IPS-18a (cell line): ENCODE results near the gene CYP27C1.
"Not testable (repeated sequence)": the region's sequence is repeated elsewhere in the genome, so short reads cannot be mapped to it uniquely, and the experiment has no call there.

Experiments used
- H3K27ac ChIP-seq: one replicate; pipeline ENCODE4 v1.5.1; 2013; ENCODE audit warnings: low read length
- H3K27me3 ChIP-seq: one replicate; pipeline ENCODE4 v1.6.1; 2013; ENCODE audit warnings: mild to moderate bottlenecking, low read length; ENCODE audit not compliant: control insufficient read depth, insufficient read depth
- H3K36me3 ChIP-seq: one replicate; pipeline ENCODE4 v1.6.1; 2013; ENCODE audit warnings: low read depth, low read length; ENCODE audit not compliant: control insufficient read depth
- H3K4me1 ChIP-seq: one replicate; pipeline ENCODE4 v1.6.1; 2013; ENCODE audit warnings: low read depth, low read length; ENCODE audit not compliant: control insufficient read depth
- H3K4me3 ChIP-seq: one replicate; pipeline ENCODE4 v1.5.1; 2013; ENCODE audit warnings: low read length
- H3K9ac ChIP-seq: one replicate; pipeline ENCODE4 v1.6.1; 2013; ENCODE audit warnings: mild to moderate bottlenecking, low read length, moderate library complexity
- H3K9me3 ChIP-seq: one replicate; pipeline ENCODE4 v1.6.1; 2013; ENCODE audit warnings: low read depth, low read length; ENCODE audit not compliant: control insufficient read depth

CYP27C1 gene

GRCh38 chr2:127164761-127165538 is 55.1 kb downstream of the CYP27C1 start:
- Histone ChIP-seq H3K9me3 (no peaks in the 10 kb centered on the region), H3K4me1 (peaks cover 4% of the 10 kb centered on the region), H3K36me3 (no peaks in the 10 kb centered on the region), H3K9ac (no peak overlapping the region), H3K4me3 (no peak overlapping the region), H3K27me3 (no peaks in the 10 kb centered on the region), H3K27ac (no peak overlapping the region)

GRCh38 chr2:127163921-127164320 is 56.2 kb downstream of the CYP27C1 start:
- Histone ChIP-seq H3K9ac (no peak overlapping the region), H3K9me3 (no peaks in the 10 kb centered on the region), H3K36me3 (no peaks in the 10 kb centered on the region), H3K4me3 (no peak overlapping the region), H3K4me1 (peaks cover 4% of the 10 kb centered on the region), H3K27ac (no peak overlapping the region), H3K27me3 (no peaks in the 10 kb centered on the region)

GRCh38 chr2:127163090-127163406 is 57.1 kb downstream of the CYP27C1 start:
- H3K4me3 ChIP-seq, H3K27me3 ChIP-seq, H3K27ac ChIP-seq, H3K9ac ChIP-seq, H3K4me1 ChIP-seq, H3K36me3 ChIP-seq, H3K9me3 ChIP-seq: not testable (repeated sequence)

DNA sequence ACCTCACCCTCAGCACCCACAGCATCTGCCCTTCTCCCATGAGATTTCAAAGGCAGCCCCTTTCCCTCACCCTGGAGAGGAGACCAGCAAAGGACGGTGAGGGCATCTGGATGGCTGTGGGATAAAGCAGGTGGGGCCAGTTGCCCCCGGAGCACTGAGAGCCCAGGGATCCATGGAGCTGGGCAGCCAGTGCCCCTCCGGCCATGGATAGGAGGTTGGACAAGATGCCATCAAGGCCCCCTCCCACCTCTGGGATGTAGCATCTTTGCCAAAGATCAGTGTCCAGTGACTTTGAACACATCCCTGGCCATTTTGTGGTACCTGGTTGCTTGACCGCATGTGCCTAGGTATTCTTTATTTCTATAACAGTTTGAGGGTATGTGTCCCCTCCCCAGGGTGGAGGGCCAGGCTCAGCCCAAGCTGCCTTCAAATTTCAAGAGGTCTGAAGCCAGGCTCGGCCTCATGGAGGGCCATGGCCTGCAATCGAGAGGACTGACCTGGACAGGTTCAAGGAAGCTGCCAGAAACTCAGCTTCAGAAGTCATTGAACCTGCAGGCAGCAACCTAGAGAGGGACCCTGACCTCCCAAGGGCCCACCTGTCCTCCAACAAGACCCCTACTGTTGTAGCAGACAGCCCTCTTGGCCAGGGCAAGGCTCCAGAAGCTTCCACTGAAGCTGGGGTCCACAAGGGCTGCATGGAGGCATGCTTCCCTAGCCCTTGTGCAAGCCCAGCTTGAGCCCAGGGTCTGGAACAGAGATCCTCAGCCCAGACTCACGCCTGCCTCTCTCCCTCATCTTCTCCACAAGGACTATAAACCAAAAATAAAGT is 57.6 kb downstream of the CYP27C1 start:
- H3K36me3 ChIP-seq, result no peaks in the 10 kb centered on the region
- no peak overlapping the region for H3K4me3 ChIP-seq
- H3K9ac ChIP-seq, result no peak overlapping the region
- no peaks in the 10 kb centered on the region for H3K9me3 ChIP-seq
- peaks cover 10% of the 10 kb centered on the region for H3K4me1 ChIP-seq
- no peak overlapping the region for H3K27ac ChIP-seq
- no peaks in the 10 kb centered on the region for H3K27me3 ChIP-seq

DNA sequence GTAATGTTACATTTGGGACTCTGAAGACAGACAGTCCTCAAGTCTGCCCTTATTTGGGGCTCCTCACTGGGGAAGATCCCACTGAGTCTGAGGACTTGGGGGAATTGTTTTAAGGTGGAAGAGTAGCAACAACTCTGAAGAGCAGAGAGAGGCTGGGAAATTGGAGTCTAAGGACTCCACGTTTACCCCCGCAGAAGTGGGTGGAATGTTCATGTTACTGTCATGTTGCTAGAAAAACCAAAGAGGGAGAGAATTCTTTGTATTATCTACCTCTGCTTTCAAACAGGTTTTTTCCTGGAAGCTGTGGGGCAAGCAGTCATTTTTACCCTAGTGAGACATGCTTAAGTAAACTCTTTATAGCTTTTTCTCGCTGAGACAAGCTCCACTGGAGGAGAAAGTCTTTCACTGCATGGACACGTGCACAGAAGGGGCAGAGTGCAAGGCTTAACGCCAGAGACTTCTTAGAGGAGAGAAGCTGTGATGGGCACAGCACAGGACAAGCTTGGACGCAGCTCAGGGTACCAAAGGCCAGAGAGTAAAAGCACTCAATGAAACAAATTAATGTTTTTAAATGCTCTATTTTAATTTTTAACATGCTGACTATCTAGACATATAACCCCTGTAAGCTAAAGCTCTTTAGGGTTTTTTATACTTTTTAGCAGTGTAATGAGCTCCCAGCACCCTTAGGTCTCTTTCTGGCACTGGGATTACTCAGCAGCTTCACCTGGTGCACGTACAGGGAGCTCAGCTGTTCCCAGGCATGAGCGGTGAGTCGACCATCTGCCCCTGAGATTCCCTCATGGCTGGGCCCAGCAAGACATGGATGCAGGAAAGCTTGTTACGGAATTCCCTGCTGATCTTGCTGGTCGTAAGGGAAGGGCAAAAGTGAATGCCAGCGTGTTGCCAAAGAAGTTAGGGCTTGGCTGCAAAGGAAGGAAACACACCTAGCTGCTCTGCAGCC is 58.6 kb downstream of the CYP27C1 start:
- H3K27me3 ChIP-seq, result no peaks in the 10 kb centered on the region
- H3K9ac ChIP-seq, result no peak overlapping the region
- H3K4me3 ChIP-seq, result no peak overlapping the region
- no peaks in the 10 kb centered on the region for H3K36me3 ChIP-seq
- peaks cover 12% of the 10 kb centered on the region for H3K4me1 ChIP-seq
- no peaks in the 10 kb centered on the region for H3K9me3 ChIP-seq
- H3K27ac ChIP-seq, result no peak overlapping the region

DNA sequence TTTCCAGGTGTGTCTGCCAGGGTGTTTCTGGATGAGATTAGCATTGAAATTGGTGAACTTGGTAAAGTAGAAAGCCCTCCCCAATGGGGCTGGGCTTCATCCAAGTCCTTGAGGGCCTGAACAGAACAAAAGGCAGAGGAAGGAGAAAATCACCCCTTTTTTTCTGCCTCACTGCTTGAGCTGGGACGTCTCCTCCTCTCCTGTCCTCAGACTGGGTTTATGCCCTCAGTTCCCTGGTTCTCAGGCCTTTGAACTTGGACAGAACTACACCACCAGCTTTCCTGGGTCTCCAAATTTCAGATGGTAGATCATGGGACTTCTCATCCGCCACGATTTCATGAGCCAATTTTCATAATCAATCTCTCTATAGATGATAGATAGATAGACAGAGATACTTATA is 59.4 kb downstream of the CYP27C1 start:
- Histone ChIP-seq H3K27ac (no peak overlapping the region), H3K36me3 (no peaks in the 10 kb centered on the region), H3K4me3 (no peak overlapping the region), H3K4me1 (peaks cover 10% of the 10 kb centered on the region), H3K9me3 (no peaks in the 10 kb centered on the region), H3K27me3 (no peaks in the 10 kb centered on the region), H3K9ac (no peak overlapping the region)

DNA sequence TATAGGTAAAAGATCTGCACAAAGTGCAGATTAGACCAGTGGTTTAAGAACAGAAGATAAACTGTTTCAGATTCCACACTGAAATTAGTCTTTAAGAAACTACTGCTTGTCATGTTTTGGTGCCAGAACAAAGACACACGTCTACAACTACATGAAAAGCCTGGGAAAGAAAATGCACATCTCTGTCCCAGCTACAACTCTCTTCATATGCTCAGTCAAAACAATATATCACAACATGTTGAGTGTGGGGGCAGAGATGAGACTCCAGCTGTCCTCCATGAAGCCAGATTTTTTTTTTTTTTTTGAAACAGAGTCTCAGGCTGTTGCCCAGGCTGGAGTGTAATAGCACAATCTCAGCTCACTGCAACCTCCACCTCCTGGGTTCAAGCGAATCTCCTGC is 60.6 kb downstream of the CYP27C1 start:
- Histone ChIP-seq H3K27ac (no peak overlapping the region), H3K9ac (no peak overlapping the region), H3K4me1 (peaks cover 9% of the 10 kb centered on the region), H3K36me3 (no peaks in the 10 kb centered on the region), H3K4me3 (no peak overlapping the region), H3K9me3 (no peaks in the 10 kb centered on the region), H3K27me3 (no peaks in the 10 kb centered on the region)

GRCh38 chr2:127158614-127159290 is 61.3 kb downstream of the CYP27C1 start:
- Histone ChIP-seq H3K4me3 (no peak overlapping the region), H3K27me3 (no peaks in the 10 kb centered on the region), H3K9me3 (no peaks in the 10 kb centered on the region), H3K27ac (no peak overlapping the region), H3K9ac (no peak overlapping the region), H3K36me3 (no peaks in the 10 kb centered on the region), H3K4me1 (peaks cover 9% of the 10 kb centered on the region)

GRCh38 chr2:127157651-127158485 is 62.2 kb downstream of the CYP27C1 start:
- Histone ChIP-seq H3K27me3 (no peaks in the 10 kb centered on the region), H3K4me1 (peaks cover 9% of the 10 kb centered on the region), H3K36me3 (no peaks in the 10 kb centered on the region), H3K27ac (no peak overlapping the region), H3K9me3 (no peaks in the 10 kb centered on the region), H3K4me3 (no peak overlapping the region), H3K9ac (no peak overlapping the region)

DNA sequence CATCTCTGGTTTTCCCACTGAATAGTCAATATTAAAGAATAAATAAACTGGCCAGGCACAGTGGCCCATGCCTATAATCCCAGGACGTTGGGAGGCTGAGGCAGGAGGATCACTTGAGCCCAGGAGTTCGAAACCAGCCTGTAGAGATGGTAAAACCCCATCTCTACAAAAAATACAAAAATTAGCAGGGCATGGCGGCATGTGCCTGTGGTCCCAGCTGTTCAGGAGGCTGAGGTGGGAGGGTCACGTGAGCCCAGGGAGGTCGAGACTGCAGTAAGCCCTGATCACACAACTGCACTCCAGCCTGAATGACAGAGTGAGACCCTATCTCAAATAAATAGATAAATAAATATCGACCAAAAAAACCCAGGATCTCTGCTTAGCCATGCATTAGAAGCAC is 63.0 kb downstream of the CYP27C1 start:
- peaks cover 9% of the 10 kb centered on the region for H3K4me1 ChIP-seq
- no peak overlapping the region for H3K9ac ChIP-seq
- no peaks in the 10 kb centered on the region for H3K36me3 ChIP-seq
- H3K27me3 ChIP-seq, result no peaks in the 10 kb centered on the region
- no peaks in the 10 kb centered on the region for H3K9me3 ChIP-seq
- H3K4me3 ChIP-seq, result no peak overlapping the region
- no peak overlapping the region for H3K27ac ChIP-seq
